PC-9 (cell line): ENCODE results near the gene KIAA1328. TPM values are rescaled to one million over a fixed set of nuclear protein-coding genes. Genes with fewer than 3 reads are reported as not detected.

Experiments used
- BruUV-seq: library from RNA; stranded (reverse); fragments of 400-500 nt; replicated peaks from 2 replicates; lab custom pipeline; 2021; lab: Mats Ljungman, UMichigan
- CTCF ChIA-PET: fragments of 300-600 bp; sonication (Branson Sonifier 250); formaldehyde crosslinking; loops from one replicate; lab custom pipeline; 2022; ENCODE audit warnings: antibody characterized with exemption; lab: Charles Lee
- POLR2A ChIA-PET: fragments of 300-600 bp; sonication (Branson Sonifier 250); formaldehyde crosslinking; loops from one replicate; lab custom pipeline; 2022; ENCODE audit warnings: antibody characterized with exemption; ENCODE audit not compliant: unreplicated experiment; lab: Charles Lee
- DNase-seq, 2 experiments: peaks; one replicate each; pipeline versions ENCODE4 v3.0.0 to v3.0.0-alpha.2; 2015 to 2022; ENCODE audit warnings: mixed read lengths in 1 of 2
- H2AFZ ChIP-seq: fragments of 200-600 bp; sonication (generic); 2 replicates; pipeline ENCODE4 v1.8.1; 2017; ENCODE audit warnings: antibody characterized with exemption
- H3F3A ChIP-seq: fragments of 200-600 bp; sonication (generic); 2 replicates; pipeline ENCODE4 v1.8.1; 2017; ENCODE audit warnings: antibody characterized with exemption, mild to moderate bottlenecking, low read depth; ENCODE audit not compliant: insufficient read depth
- H3K27ac ChIP-seq: fragments of 200-600 bp; sonication (generic); 2 replicates; pipeline ENCODE4 v1.6.1; 2016; ENCODE audit warnings: mixed run types
- H3K27me3 ChIP-seq: fragments of 200-600 bp; sonication (generic); 2 replicates; pipeline ENCODE4 v1.6.1; 2016; ENCODE audit warnings: low read depth, mixed run types; ENCODE audit not compliant: insufficient read depth
- H3K36me3 ChIP-seq: fragments of 200-600 bp; sonication (generic); 2 replicates; pipeline ENCODE4 v1.6.1; 2016; ENCODE audit warnings: low read depth, mixed run types
- H3K4me1 ChIP-seq: fragments of 200-600 bp; sonication (generic); replicated peaks from 2 replicates; pipeline ENCODE4 v1.6.1; 2016; ENCODE audit warnings: mixed run types; ENCODE audit not compliant: insufficient read depth
- H3K4me2 ChIP-seq: fragments of 200-600 bp; sonication (generic); 2 replicates; pipeline ENCODE4 v1.6.1; 2017; ENCODE audit warnings: mixed run types
- H3K4me3 ChIP-seq: fragments of 200-600 bp; sonication (generic); 2 replicates; pipeline ENCODE4 v1.6.1; 2016; ENCODE audit warnings: mixed run types
- H3K79me2 ChIP-seq: fragments of 200-600 bp; sonication (generic); 2 replicates; pipeline ENCODE4 v1.6.1; 2017; ENCODE audit warnings: low read depth, mixed run types
- H3K9me2 ChIP-seq: fragments of 200-600 bp; sonication (generic); 2 replicates; pipeline ENCODE4 v1.8.1; 2017; ENCODE audit warnings: mild to moderate bottlenecking; ENCODE audit not compliant: insufficient read depth
- H3K9me3 ChIP-seq: fragments of 200-600 bp; sonication (generic); 2 replicates; pipeline ENCODE4 v1.8.1; 2016; ENCODE audit warnings: low read depth; ENCODE audit not compliant: insufficient read depth
- H4K20me1 ChIP-seq: fragments of 200-600 bp; sonication (generic); 2 replicates; pipeline ENCODE4 v1.8.1; 2017; ENCODE audit not compliant: insufficient read depth
- EZH2 ChIP-seq: fragments of 200-600 bp; sonication (generic); IDR thresholded peaks from 2 replicates; pipeline ENCODE4 v1.8.0; 2017; ENCODE audit warnings: antibody characterized with exemption, low read depth
- intact Hi-C: fragments of 100-400 bp; cut with micrococcal nuclease; formaldehyde crosslinking; loops from one replicate; pipeline ENCODE4 v1.10.0; 2022; ENCODE audit not compliant: unreplicated experiment
- total RNA-seq: library from RNA; stranded (reverse); gene quantifications from 2 replicates; pipeline ENCODE4 v1.2.3, GENCODE V29; 2021
- TF ChIP-seq, protein P1 (sequence below): fragments of 200-600 bp; sonication (generic); conservative IDR thresholded peaks from 2 replicates; pipeline ENCODE4 v1.6.1; 2017; ENCODE audit warnings: mixed run types, antibody characterized with exemption, mild to moderate bottlenecking, moderate library complexity

Gene KIAA1328
- total RNA-seq, 1 experiment from 2014 or later = 6.5 TPM

DNA sequence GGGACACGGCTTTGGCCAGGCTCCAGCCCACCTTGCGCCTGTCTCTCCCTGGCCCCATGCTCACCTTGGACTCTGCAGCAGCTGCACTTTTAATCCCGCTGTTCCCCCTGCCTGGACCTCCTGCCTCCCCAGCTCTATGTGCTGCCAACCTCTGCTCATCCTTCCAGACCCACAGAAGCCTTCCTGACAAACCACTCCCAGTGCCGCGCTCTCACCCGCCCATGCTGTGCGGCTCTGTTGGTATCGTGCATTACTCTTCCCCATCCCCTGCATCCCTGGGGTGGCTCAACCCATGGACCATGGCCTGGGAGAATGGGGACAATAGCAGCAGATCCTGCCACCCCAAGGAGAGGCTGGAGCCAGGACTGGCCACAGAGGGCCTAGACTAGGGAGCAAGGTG, 433.1 kb downstream of the KIAA1328 start:
- peaks cover 24% of the 10 kb centered on the region for H3K27me3 ChIP-seq
- intact Hi-C loops = no loop called here
- H3K4me3 ChIP-seq = no peak overlapping the region
- H3K27ac ChIP-seq = no peak overlapping the region
- no peaks in the 10 kb centered on the region for H3K9me3 ChIP-seq
- H3K79me2 ChIP-seq = no peaks in the 10 kb centered on the region
- no peaks in the 10 kb centered on the region for H3F3A ChIP-seq
- H2AFZ ChIP-seq = no peak overlapping the region
- TF ChIP-seq, protein P1, sequence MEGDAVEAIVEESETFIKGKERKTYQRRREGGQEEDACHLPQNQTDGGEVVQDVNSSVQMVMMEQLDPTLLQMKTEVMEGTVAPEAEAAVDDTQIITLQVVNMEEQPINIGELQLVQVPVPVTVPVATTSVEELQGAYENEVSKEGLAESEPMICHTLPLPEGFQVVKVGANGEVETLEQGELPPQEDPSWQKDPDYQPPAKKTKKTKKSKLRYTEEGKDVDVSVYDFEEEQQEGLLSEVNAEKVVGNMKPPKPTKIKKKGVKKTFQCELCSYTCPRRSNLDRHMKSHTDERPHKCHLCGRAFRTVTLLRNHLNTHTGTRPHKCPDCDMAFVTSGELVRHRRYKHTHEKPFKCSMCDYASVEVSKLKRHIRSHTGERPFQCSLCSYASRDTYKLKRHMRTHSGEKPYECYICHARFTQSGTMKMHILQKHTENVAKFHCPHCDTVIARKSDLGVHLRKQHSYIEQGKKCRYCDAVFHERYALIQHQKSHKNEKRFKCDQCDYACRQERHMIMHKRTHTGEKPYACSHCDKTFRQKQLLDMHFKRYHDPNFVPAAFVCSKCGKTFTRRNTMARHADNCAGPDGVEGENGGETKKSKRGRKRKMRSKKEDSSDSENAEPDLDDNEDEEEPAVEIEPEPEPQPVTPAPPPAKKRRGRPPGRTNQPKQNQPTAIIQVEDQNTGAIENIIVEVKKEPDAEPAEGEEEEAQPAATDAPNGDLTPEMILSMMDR = no peak
- no peak for TF ChIP-seq EZH2
- H3K4me2 ChIP-seq = no peak overlapping the region
- BruUV-seq = no TSS peak
- H3K9me2 ChIP-seq = no peaks in the 10 kb centered on the region
- no peak for DNase-seq
- no peaks in the 10 kb centered on the region for H3K36me3 ChIP-seq
- H3K4me1 ChIP-seq = no peaks in the 10 kb centered on the region
- no peaks in the 10 kb centered on the region for H4K20me1 ChIP-seq
- CTCF ChIA-PET = no interaction called here
- POLR2A ChIA-PET = no interaction called here

DNA sequence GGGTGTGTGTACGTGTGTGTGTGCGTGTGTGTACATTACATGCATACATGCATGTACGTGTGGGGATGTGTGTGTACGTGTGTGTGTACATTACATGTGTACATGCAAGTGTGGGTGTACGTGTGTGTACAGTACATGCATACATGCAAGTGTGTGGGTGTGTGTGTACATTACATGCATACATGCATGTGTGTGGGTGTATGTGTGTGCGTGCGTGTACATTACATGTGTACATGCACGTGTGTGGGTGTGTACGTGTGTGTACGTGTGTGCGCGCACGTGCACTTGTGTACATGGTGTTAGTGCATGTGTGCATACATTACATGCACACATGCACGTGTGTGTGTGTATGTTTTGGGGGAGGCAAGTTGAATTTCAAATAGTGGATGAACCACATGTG, 436.0 kb downstream of the KIAA1328 start:
- no peaks in the 10 kb centered on the region for H3K9me2 ChIP-seq
- no peak for DNase-seq
- no peak overlapping the region for H2AFZ ChIP-seq
- H3K27ac ChIP-seq = no peak overlapping the region
- H3K4me2 ChIP-seq = no peak overlapping the region
- peaks cover 12% of the 10 kb centered on the region for H3K27me3 ChIP-seq
- H4K20me1 ChIP-seq = no peaks in the 10 kb centered on the region
- no TSS peak for BruUV-seq
- ChIA-PET POLR2A (no interaction called here), CTCF (no interaction called here)
- TF ChIP-seq, protein P1 = no peak
- no peak for TF ChIP-seq EZH2
- H3K9me3 ChIP-seq = no peaks in the 10 kb centered on the region
- no peaks in the 10 kb centered on the region for H3K36me3 ChIP-seq
- H3K4me3 ChIP-seq = no peak overlapping the region
- H3K4me1 ChIP-seq = no peaks in the 10 kb centered on the region
- no peaks in the 10 kb centered on the region for H3F3A ChIP-seq
- no peaks in the 10 kb centered on the region for H3K79me2 ChIP-seq
- intact Hi-C loops = no loop called here

DNA sequence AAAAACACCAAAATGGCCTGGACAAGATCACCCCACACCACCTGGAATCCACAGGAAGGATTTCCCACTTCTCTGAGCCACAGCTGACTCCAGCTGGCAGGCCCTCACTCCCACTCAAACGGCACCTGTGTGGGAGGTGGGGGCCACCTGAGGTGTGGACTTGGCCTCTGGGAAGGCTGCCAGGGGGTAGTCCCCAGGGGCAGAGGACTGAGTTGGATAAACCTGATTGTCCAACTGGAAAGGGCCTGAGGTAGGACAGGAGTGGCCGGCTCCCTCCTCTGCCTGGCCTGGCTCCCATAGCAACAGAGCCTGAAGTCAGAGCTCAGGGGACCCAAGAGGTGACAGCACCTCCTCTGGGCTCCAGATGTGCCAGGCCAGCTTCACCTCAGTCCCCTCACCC, 436.5 kb downstream of the KIAA1328 start:
- no peaks in the 10 kb centered on the region for H3K9me3 ChIP-seq
- POLR2A ChIA-PET = no interaction called here
- H3K79me2 ChIP-seq = no peaks in the 10 kb centered on the region
- no peaks in the 10 kb centered on the region for H4K20me1 ChIP-seq
- no peak overlapping the region for H3K4me2 ChIP-seq
- CTCF ChIA-PET = no interaction called here
- H3K4me1 ChIP-seq = no peaks in the 10 kb centered on the region
- no peak for TF ChIP-seq EZH2
- TF ChIP-seq, protein P1 = no peak
- intact Hi-C loops = no loop called here
- no peak for DNase-seq
- H3K27ac ChIP-seq = no peak overlapping the region
- no peaks in the 10 kb centered on the region for H3F3A ChIP-seq
- no peaks in the 10 kb centered on the region for H3K9me2 ChIP-seq
- BruUV-seq = no TSS peak
- no peak overlapping the region for H3K4me3 ChIP-seq
- H2AFZ ChIP-seq = no peak overlapping the region
- H3K36me3 ChIP-seq = no peaks in the 10 kb centered on the region
- H3K27me3 ChIP-seq = peaks cover 7% of the 10 kb centered on the region
